ENCODE data around the gene UBR4.

DNA sequence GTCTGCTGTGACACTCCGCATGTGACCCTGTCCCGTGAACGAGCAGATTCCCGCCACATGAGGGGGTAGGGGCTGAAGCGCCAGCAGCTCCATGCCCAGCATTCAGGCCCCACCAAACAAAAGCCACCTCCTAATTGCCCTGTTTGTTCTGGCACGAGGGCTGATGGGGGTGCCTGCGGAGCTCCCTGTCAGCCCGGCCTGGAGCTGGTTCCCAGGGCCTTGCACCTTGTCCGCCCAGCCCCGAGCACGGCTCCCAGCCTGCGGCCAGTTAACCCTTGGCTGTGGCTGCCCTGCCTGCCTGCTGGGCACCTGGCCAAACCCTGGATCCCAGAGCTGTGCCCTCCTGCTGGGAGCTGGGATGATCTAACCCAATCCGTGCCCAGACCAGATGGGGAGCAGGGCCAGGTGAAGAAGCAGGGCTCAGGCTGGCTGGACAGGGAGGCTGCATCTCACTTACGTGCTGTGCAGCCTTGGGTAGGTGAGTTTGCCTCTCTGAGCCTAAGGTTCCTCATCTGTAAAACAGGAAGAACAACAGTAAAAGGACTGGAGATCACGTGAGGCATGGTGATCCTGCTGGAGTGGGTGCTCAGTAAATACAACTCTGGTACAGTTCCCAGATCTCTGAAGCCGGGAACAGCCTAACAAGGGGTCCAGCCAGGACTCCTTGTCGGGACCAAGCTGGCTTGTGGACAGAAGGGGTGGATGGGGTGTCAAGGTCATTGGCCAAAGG is 142.7 kb downstream of the UBR4 start:
- TF ChIP-seq POLR2A (IDR thresholded peaks at IDR 0.05; ENCODE audit: low read length): no peak
- no peak for TF ChIP-seq GATA1 (IDR thresholded peaks at IDR 0.05; ENCODE audit: low read depth, low read length)
